ENCODE results near the gene GRAP.

GRAP gene

GRCh38 chr17:18978655-18979054, 68.1 kb downstream of the GRAP start:
- no peak for TF ChIP-seq CTCF (IDR thresholded peaks at IDR 0.05; ENCODE audit: low read depth, low read length)
- DNase-seq (ENCODE audit: low read depth in 2 of 2): no peak
- no peak overlapping the region for H3K4me3 ChIP-seq (replicated peaks in 1 of 2; ENCODE audit: low read depth in 2 of 2, low read length in 2 of 2)

- no peak overlapping the region for H3K4me3 ChIP-seq (replicated peaks in 1 of 2; ENCODE audit: low read depth in 2 of 2, low read length in 2 of 2)
- no peak for TF ChIP-seq CTCF (IDR thresholded peaks at IDR 0.05; ENCODE audit: low read depth, low read length)
- DNase-seq (ENCODE audit: low read depth in 2 of 2): no peak
Observed at GRCh38 chr17:18978050-18978449, 68.7 kb downstream of the GRAP start.

GRCh38 chr17:18977646-18978045, 69.1 kb downstream of the GRAP start:
- no peak for DNase-seq (ENCODE audit: low read depth in 2 of 2)
- no peak overlapping the region for H3K4me3 ChIP-seq (replicated peaks in 1 of 2; ENCODE audit: low read depth in 2 of 2, low read length in 2 of 2)
- no peak for TF ChIP-seq CTCF (IDR thresholded peaks at IDR 0.05; ENCODE audit: low read depth, low read length)

GRCh38 chr17:18977021-18977420, 69.7 kb downstream of the GRAP start:
- no peak for DNase-seq (ENCODE audit: low read depth in 2 of 2)
- TF ChIP-seq CTCF (IDR thresholded peaks at IDR 0.05; ENCODE audit: low read depth, low read length): no peak
- no peak overlapping the region for H3K4me3 ChIP-seq (replicated peaks in 1 of 2; ENCODE audit: low read depth in 2 of 2, low read length in 2 of 2)

GRCh38 chr17:18976201-18976600, 70.6 kb downstream of the GRAP start:
- TF ChIP-seq CTCF (IDR thresholded peaks at IDR 0.05; ENCODE audit: low read depth, low read length): no peak
- no peak for DNase-seq (ENCODE audit: low read depth in 2 of 2)
- H3K4me3 ChIP-seq (replicated peaks in 1 of 2; ENCODE audit: low read depth in 2 of 2, low read length in 2 of 2): no peak overlapping the region

GRCh38 chr17:18975597-18975996, 71.2 kb downstream of the GRAP start:
- DNase-seq (ENCODE audit: low read depth in 2 of 2): no peak
- no peak overlapping the region for H3K4me3 ChIP-seq (replicated peaks in 1 of 2; ENCODE audit: low read depth in 2 of 2, low read length in 2 of 2)
- TF ChIP-seq CTCF (IDR thresholded peaks at IDR 0.05; ENCODE audit: low read depth, low read length): no peak

- H3K4me3 ChIP-seq (replicated peaks in 1 of 2; ENCODE audit: low read depth in 2 of 2, low read length in 2 of 2): no peak overlapping the region
- no peak for DNase-seq (ENCODE audit: low read depth in 2 of 2)
- TF ChIP-seq CTCF (IDR thresholded peaks at IDR 0.05; ENCODE audit: low read depth, low read length): no peak
Observed at GRCh38 chr17:18974407-18975149, 72.2 kb downstream of the GRAP start.
